ENCODE results near the gene SIL1. TPM values are rescaled to one million over a fixed set of nuclear protein-coding genes. Genes with fewer than 3 reads are reported as not detected.

SIL1 gene
- polyA plus RNA-seq, 3 donors, result 25.4 to 35.1 (median 27.9) TPM

- no peak for DNase-seq
- no peaks in the 10 kb centered on the region for H3K9me3 Mint-ChIP-seq
- H3K27me3 Mint-ChIP-seq (ENCODE audit: low read depth in 3 of 3), result peaks cover 0 to 1% (median 0%) of the 10 kb centered on the region in 3 donors
- Histone ChIP-seq H3K79me2 (ENCODE audit: insufficient read depth, low read length) (no peaks in the 10 kb centered on the region), H3K9ac (ENCODE audit: insufficient read depth, low read length, poor library complexity, severe bottlenecking) (no peak overlapping the region), H2AFZ (ENCODE audit: insufficient read depth, low read depth, low read length, poor library complexity, severe bottlenecking) (no peak overlapping the region), H3K4me2 (replicated peaks; ENCODE audit: extremely low read depth, low read length, poor library complexity, severe bottlenecking) (no peak overlapping the region), H3K9me3 (replicated peaks in 1 of 2; ENCODE audit: control insufficient read depth in 1 of 2, insufficient read depth in 1 of 2, low read length in 2 of 2) (no peaks in the 10 kb centered on the region), H3K4me3 (replicated peaks in 1 of 3; ENCODE audit: low read depth in 2 of 3, low read length in 3 of 3) (no peak overlapping the region), H3K27ac (ENCODE audit: low read depth in 1 of 2, low read length in 2 of 2) (no peak overlapping the region), H3K4me1 (ENCODE audit: control insufficient read depth in 1 of 2, insufficient read depth in 2 of 2, low read length in 2 of 2) (no peaks in the 10 kb centered on the region), H4K20me1 (ENCODE audit: insufficient read depth, low read length) (no peaks in the 10 kb centered on the region), H3K36me3 (replicated peaks in 1 of 2; ENCODE audit: control insufficient read depth in 1 of 2, insufficient read depth in 2 of 2, low read length in 2 of 2) (peaks cover 11 to 43% of the 10 kb centered on the region in 2 donors), H3K27me3 (ENCODE audit: control insufficient read depth in 2 of 2, insufficient read depth in 2 of 2, low read length in 2 of 2) (no peaks in the 10 kb centered on the region)
- no peak for TF ChIP-seq CTCF (IDR thresholded peaks at IDR 0.05)
- H3K4me3 Mint-ChIP-seq, result no peak overlapping the region
- H3K4me1 Mint-ChIP-seq, result peaks cover 2% of the 10 kb centered on the region
- H3K27ac Mint-ChIP-seq, result no peak overlapping the region
- H3K36me3 Mint-ChIP-seq, result peaks cover 22 to 23% of the 10 kb centered on the region in 2 donors
- intact Hi-C loops (cut with micrococcal nuclease), result no loop called here
Observed at GRCh38 chr5:139046551-139046950, 151.6 kb downstream of the SIL1 start.

- no peak overlapping the region for H3K27ac Mint-ChIP-seq
- intact Hi-C loops (cut with micrococcal nuclease), result no loop called here
- H3K79me2 ChIP-seq (ENCODE audit: insufficient read depth, low read length), result no peaks in the 10 kb centered on the region
- H3K27ac ChIP-seq (ENCODE audit: low read depth in 1 of 2, low read length in 2 of 2), result no peak overlapping the region
- no peaks in the 10 kb centered on the region for H4K20me1 ChIP-seq (ENCODE audit: insufficient read depth, low read length)
- peaks cover 9 to 20% of the 10 kb centered on the region in 2 donors for H3K36me3 Mint-ChIP-seq
- WGBS (ENCODE audit: insufficient coverage), result 72% methylated on average over 2 of the region's 4 CpGs
- no peak for DNase-seq
- no peak overlapping the region for H3K4me3 ChIP-seq (replicated peaks in 1 of 3; ENCODE audit: low read depth in 2 of 3, low read length in 3 of 3)
- H3K4me1 ChIP-seq (ENCODE audit: control insufficient read depth in 1 of 2, insufficient read depth in 2 of 2, low read length in 2 of 2), result no peaks in the 10 kb centered on the region
- peaks cover 5% of the 10 kb centered on the region for H3K4me1 Mint-ChIP-seq
- no peak overlapping the region for H2AFZ ChIP-seq (ENCODE audit: insufficient read depth, low read depth, low read length, poor library complexity, severe bottlenecking)
- H3K9ac ChIP-seq (ENCODE audit: insufficient read depth, low read length, poor library complexity, severe bottlenecking), result no peak overlapping the region
- no peak overlapping the region for H3K4me3 Mint-ChIP-seq
- no peaks in the 10 kb centered on the region for H3K9me3 ChIP-seq (replicated peaks in 1 of 2; ENCODE audit: control insufficient read depth in 1 of 2, insufficient read depth in 1 of 2, low read length in 2 of 2)
- H3K27me3 Mint-ChIP-seq (ENCODE audit: low read depth in 3 of 3), result no peaks in the 10 kb centered on the region
- H3K9me3 Mint-ChIP-seq, result peaks cover 0 to 2% (median 0%) of the 10 kb centered on the region in 7 donors
- no peaks in the 10 kb centered on the region for H3K27me3 ChIP-seq (ENCODE audit: control insufficient read depth in 2 of 2, insufficient read depth in 2 of 2, low read length in 2 of 2)
- peaks cover 2 to 28% of the 10 kb centered on the region in 2 donors for H3K36me3 ChIP-seq (replicated peaks in 1 of 2; ENCODE audit: control insufficient read depth in 1 of 2, insufficient read depth in 2 of 2, low read length in 2 of 2)
- H3K4me2 ChIP-seq (replicated peaks; ENCODE audit: extremely low read depth, low read length, poor library complexity, severe bottlenecking), result no peak overlapping the region
- TF ChIP-seq CTCF (IDR thresholded peaks at IDR 0.05), result no peak
Observed at GRCh38 chr5:139043157-139043905, 154.8 kb downstream of the SIL1 start.

Data from CD14-positive monocyte (primary cell).